ENCODE data around the gene UBE2C. TPM values are rescaled to one million over a fixed set of nuclear protein-coding genes. Genes with fewer than 3 reads are reported as not detected.

The UBE2C gene
- total RNA-seq, 1 experiment from 2014 or later, result 205 TPM

- no peak overlapping the region for H3K9ac ChIP-seq (ENCODE audit: low read length)
- 0 out of 2 replicates have a peak, but pooled peaks cover 2% of the 10 kb centered on the region for H3K79me2 ChIP-seq (ENCODE audit: insufficient read depth, low read length)
- CTCF ChIA-PET, result no interaction called here
- H3K9me3 ChIP-seq (ENCODE audit: control insufficient read depth in 1 of 2, insufficient read depth in 1 of 2, low read depth in 1 of 2, low read length in 2 of 2), result no peaks in the 10 kb centered on the region
- H3K36me3 ChIP-seq (ENCODE audit: control insufficient read depth in 1 of 2, insufficient read depth in 2 of 2, low read length in 2 of 2), result peaks cover 0 to 2% of the 10 kb centered on the region in 2 experiments; a peak in 1 of 4 replicates
- RAD21 ChIA-PET (ENCODE audit: low non-redundant PET in 1 of 2, low total read pairs in 2 of 2, uncharacterized antibody in 2 of 2, unreplicated experiment in 2 of 2), result no interaction called here
- H2AFZ ChIP-seq (ENCODE audit: low read depth, low read length, poor library complexity, severe bottlenecking), result no peak overlapping the region
- TF ChIP-seq EZH2phosphoT487 (IDR thresholded peaks at IDR 0.05; ENCODE audit: borderline replicate concordance) (no peak), ATF3 (IDR thresholded peaks at IDR 0.05) (no peak), SRF (IDR thresholded peaks at IDR 0.05; ENCODE audit: low read depth) (no peak), POLR2AphosphoS5 (IDR thresholded peaks at IDR 0.05; ENCODE audit: low read depth, low read length) (no peak), CEBPB (IDR thresholded peaks at IDR 0.05; ENCODE audit: low read depth) (no peak), EGR1 (IDR thresholded peaks at IDR 0.05; ENCODE audit: low read depth) (no peak), SIN3A (IDR thresholded peaks at IDR 0.05; ENCODE audit: low read depth) (no peak), EZH2 (IDR thresholded peaks at IDR 0.05) (no peak), FOSL1 (IDR thresholded peaks at IDR 0.05; ENCODE audit: low read depth) (no peak), ZBTB33 (IDR thresholded peaks at IDR 0.05; ENCODE audit: extremely low read depth, insufficient replicate concordance, low read length) (no peak), ELF1 (IDR thresholded peaks at IDR 0.05; ENCODE audit: borderline replicate concordance, low read depth) (no peak), RAD21 (IDR thresholded peaks at IDR 0.05; ENCODE audit: low read depth) (no peak), CBX3 (IDR thresholded peaks at IDR 0.05; ENCODE audit: low read depth) (no peak), MAX (IDR thresholded peaks at IDR 0.05) (no peak), REST (IDR thresholded peaks at IDR 0.05; ENCODE audit: low read depth) (no peak), ZFX (IDR thresholded peaks at IDR 0.05) (no peak), YY1 (IDR thresholded peaks at IDR 0.05; ENCODE audit: extremely low read depth, insufficient replicate concordance, low read depth, low read length) (no peak), SP1 (IDR thresholded peaks at IDR 0.05; ENCODE audit: low read depth) (no peak), POLR2A (IDR thresholded peaks at IDR 0.05; ENCODE audit: borderline replicate concordance, extremely low read depth, insufficient read depth, insufficient read length) (no peak)
- peaks cover 0 to under 1% of the 10 kb centered on the region in 2 experiments; a peak in 3 of 4 replicates for H3K4me1 ChIP-seq (ENCODE audit: control insufficient read depth in 1 of 2, insufficient read depth in 2 of 2, low read length in 2 of 2)
- H3K9me2 ChIP-seq (ENCODE audit: insufficient read depth), result no peaks in the 10 kb centered on the region
- H3K4me3 ChIP-seq (replicated peaks in 1 of 2; ENCODE audit: low read depth in 1 of 2, low read length in 2 of 2), result no peak overlapping the region
- BruUV-seq (replicated peaks), result no TSS peak
- H4K20me1 ChIP-seq (ENCODE audit: insufficient read depth), result no peaks in the 10 kb centered on the region
- no peak overlapping the region for H3K27ac ChIP-seq (ENCODE audit: low read depth, low read length)
- POLR2A ChIA-PET, result no interaction called here
- intact Hi-C loops (cut with micrococcal nuclease), result no loop called here
- no peaks in the 10 kb centered on the region for H3K27me3 ChIP-seq (ENCODE audit: insufficient read depth, low read length)
- DNase-seq (ENCODE audit: low read depth, low spot score), result no peak
- no peak for ATAC-seq
- H3K4me2 ChIP-seq (ENCODE audit: low read length), result no peak overlapping the region
Observed at GRCh38 chr20:45850926-45851325, 38.5 kb downstream of the UBE2C start.

Measured in HCT116 (cell line).